Stimulated activated naive CD4-positive, alpha-beta T cell (primary cell): ENCODE results near the gene CNTNAP2.
"Not testable (repeated sequence)": the region's sequence is repeated elsewhere in the genome, so short reads cannot be mapped to it uniquely, and the experiment has no call there.

Experiments
- DNase-seq, 6 experiments: peaks; one replicate each; lab custom pipeline; 2025; lab: John Stamatoyannopoulos, UW

CNTNAP2 gene

GRCh38 chr7:148028165-148028564 is 1911.6 kb downstream of the CNTNAP2 start:
- DNase-seq, result no peak

GRCh38 chr7:148031019-148031418 is 1914.4 kb downstream of the CNTNAP2 start:
- no peak for DNase-seq

- DNase-seq, result no peak
Measured at GRCh38 chr7:148031811-148032210, 1915.2 kb downstream of the CNTNAP2 start.

GRCh38 chr7:148035950-148036349 is 1919.3 kb downstream of the CNTNAP2 start:
- DNase-seq, result no peak

- DNase-seq, result no peak
Measured at GRCh38 chr7:148037044-148037443, 1920.4 kb downstream of the CNTNAP2 start.

GRCh38 chr7:148041156-148041555 is 1924.6 kb downstream of the CNTNAP2 start:
- DNase-seq, result no peak

- DNase-seq, result no peak
Measured at GRCh38 chr7:148042935-148043631, 1926.5 kb downstream of the CNTNAP2 start.

GRCh38 chr7:148044173-148044572 is 1927.6 kb downstream of the CNTNAP2 start:
- DNase-seq, result no peak

- DNase-seq, result no peak
Measured at GRCh38 chr7:148045521-148045920, 1928.9 kb downstream of the CNTNAP2 start.

GRCh38 chr7:148049068-148049467 is 1932.5 kb downstream of the CNTNAP2 start:
- no peak for DNase-seq

- no peak for DNase-seq
Measured at GRCh38 chr7:148050492-148051158, 1934.0 kb downstream of the CNTNAP2 start.

GRCh38 chr7:148056406-148056805 is 1939.8 kb downstream of the CNTNAP2 start:
- DNase-seq, result no peak

GRCh38 chr7:148058092-148058491 is 1941.5 kb downstream of the CNTNAP2 start:
- no peak for DNase-seq

- DNase-seq, result no peak
Measured at GRCh38 chr7:148058753-148059152, 1942.2 kb downstream of the CNTNAP2 start.

GRCh38 chr7:148060724-148061123 is 1944.1 kb downstream of the CNTNAP2 start:
- DNase-seq, result no peak

GRCh38 chr7:148078111-148078510 is 1961.5 kb downstream of the CNTNAP2 start:
- not testable (repeated sequence) for DNase-seq

GRCh38 chr7:148079206-148080080 is 1962.8 kb downstream of the CNTNAP2 start:
- DNase-seq, result no peak

GRCh38 chr7:148083448-148083847 is 1966.8 kb downstream of the CNTNAP2 start:
- DNase-seq, result no peak

- no peak for DNase-seq
Measured at GRCh38 chr7:148084138-148084537, 1967.5 kb downstream of the CNTNAP2 start.

- DNase-seq, result no peak
Measured at GRCh38 chr7:148091882-148092281, 1975.3 kb downstream of the CNTNAP2 start.

- DNase-seq, result no peak
Measured at GRCh38 chr7:148093375-148094166, 1977.0 kb downstream of the CNTNAP2 start.

- no peak for DNase-seq
Measured at GRCh38 chr7:148095066-148095465, 1978.5 kb downstream of the CNTNAP2 start.
